ENCODE results near the gene GTF2IRD1.

Gene GTF2IRD1

DNA sequence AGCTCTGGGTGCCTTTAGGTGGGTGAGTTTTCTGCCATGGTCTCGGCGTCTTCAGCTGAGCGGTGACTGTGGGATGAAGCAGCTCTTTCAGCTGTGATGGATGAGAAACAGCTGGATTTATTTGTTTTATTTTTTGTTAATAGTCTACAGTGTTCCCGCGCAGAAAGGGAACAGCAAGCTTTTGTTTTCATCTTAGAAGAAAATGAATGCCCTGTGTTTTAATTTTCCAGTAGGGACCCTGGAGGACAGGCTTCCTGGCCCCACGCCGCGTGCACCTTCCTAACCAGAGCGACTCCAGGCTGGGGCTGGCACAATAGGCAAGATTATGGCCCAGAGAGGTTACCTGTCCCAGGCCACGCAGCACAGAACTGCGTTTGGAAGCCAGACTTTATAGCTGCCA is 57.6 kb downstream of the GTF2IRD1 start:
- Mint-ChIP-seq H3K4me3 (no peak overlapping the region), H3K27me3 (ENCODE audit: low read depth, poor library complexity) (peaks cover 3% of the 10 kb centered on the region), H3K36me3 (ENCODE audit: low read depth) (peaks cover 13% of the 10 kb centered on the region), H3K9me3 (no peaks in the 10 kb centered on the region), H3K4me1 (no peaks in the 10 kb centered on the region), H3K27ac (no peak overlapping the region)
- DNase-seq, result no peak
- TF ChIP-seq, protein P1, sequence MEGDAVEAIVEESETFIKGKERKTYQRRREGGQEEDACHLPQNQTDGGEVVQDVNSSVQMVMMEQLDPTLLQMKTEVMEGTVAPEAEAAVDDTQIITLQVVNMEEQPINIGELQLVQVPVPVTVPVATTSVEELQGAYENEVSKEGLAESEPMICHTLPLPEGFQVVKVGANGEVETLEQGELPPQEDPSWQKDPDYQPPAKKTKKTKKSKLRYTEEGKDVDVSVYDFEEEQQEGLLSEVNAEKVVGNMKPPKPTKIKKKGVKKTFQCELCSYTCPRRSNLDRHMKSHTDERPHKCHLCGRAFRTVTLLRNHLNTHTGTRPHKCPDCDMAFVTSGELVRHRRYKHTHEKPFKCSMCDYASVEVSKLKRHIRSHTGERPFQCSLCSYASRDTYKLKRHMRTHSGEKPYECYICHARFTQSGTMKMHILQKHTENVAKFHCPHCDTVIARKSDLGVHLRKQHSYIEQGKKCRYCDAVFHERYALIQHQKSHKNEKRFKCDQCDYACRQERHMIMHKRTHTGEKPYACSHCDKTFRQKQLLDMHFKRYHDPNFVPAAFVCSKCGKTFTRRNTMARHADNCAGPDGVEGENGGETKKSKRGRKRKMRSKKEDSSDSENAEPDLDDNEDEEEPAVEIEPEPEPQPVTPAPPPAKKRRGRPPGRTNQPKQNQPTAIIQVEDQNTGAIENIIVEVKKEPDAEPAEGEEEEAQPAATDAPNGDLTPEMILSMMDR (IDR thresholded peaks at IDR 0.05), result no peak

DNA sequence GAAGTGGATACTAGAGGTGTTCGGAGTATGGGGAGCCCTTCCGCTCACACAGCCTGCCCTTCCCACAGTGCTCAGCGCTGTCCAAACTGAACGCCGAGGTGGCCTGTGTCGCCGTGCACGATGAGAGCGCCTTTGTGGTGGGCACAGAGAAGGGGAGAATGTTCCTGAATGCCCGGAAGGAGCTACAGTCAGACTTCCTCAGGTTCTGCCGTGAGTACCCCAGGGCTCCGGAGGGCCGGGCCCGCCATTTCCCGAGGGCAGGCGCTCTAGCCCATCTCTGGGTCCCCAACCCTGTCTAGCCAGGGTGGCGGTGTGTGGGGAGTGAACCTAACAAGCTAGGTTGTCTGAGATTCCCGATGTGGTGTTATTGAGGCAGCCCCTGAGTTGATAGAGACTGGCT is 59.1 kb downstream of the GTF2IRD1 start:
- Mint-ChIP-seq H3K36me3 (ENCODE audit: low read depth) (peaks cover 25% of the 10 kb centered on the region), H3K27ac (no peak overlapping the region), H3K27me3 (ENCODE audit: low read depth, poor library complexity) (no peaks in the 10 kb centered on the region), H3K9me3 (no peaks in the 10 kb centered on the region), H3K4me1 (no peaks in the 10 kb centered on the region), H3K4me3 (no peak overlapping the region)
- TF ChIP-seq, protein P1 (IDR thresholded peaks at IDR 0.05), result no peak
- no peak for DNase-seq

DNA sequence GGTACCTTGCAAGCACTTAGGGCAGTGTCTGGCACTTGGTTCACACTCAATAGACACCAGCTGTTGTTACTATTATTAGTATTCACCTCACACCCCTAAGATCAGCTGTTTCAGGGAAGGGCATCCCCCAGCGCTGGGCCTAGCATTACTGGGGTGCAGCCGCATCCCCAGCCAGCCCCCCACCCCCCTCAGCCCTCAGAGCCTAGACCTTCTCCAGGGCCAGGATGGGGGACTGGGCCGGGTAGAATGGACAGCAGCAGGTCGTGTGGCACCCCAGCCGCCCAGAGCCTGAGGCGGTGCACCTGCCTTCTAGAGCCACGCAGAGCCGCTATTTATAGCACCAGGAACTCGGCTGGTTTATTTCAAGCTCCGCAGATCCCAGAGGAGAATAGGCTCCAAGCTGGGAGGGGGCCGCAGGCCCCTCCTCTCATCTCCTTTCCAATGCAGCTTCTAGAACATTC is 60.5 kb downstream of the GTF2IRD1 start:
- Mint-ChIP-seq H3K4me3 (no peak overlapping the region), H3K9me3 (peaks cover 4% of the 10 kb centered on the region), H3K4me1 (no peaks in the 10 kb centered on the region), H3K36me3 (ENCODE audit: low read depth) (peaks cover 31% of the 10 kb centered on the region), H3K27ac (no peak overlapping the region), H3K27me3 (ENCODE audit: low read depth, poor library complexity) (no peaks in the 10 kb centered on the region)
- TF ChIP-seq, protein P1 (IDR thresholded peaks at IDR 0.05), result no peak
- no peak for DNase-seq

DNA sequence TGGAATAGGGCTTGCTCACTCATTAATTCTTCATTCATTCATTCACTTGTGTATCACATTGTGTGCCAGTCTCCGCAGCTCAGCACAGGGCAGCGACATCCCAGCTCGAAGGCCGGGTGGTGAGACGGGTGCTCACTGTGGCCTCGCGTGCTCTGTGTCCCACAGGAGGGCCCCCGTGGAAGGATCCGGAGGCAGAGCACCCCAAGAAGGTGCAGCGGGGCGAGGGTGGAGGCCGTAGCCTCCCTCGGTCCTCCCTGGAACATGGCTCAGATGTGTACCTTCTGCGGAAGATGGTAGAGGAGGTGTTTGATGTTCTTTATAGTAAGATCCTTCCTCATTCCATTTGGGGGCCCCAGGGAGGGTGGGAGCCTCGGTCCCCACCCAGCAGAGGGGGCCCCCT is 61.6 kb downstream of the GTF2IRD1 start:
- no peaks in the 10 kb centered on the region for H3K4me1 Mint-ChIP-seq
- no peaks in the 10 kb centered on the region for H3K27me3 Mint-ChIP-seq (ENCODE audit: low read depth, poor library complexity)
- H3K36me3 Mint-ChIP-seq (ENCODE audit: low read depth), result peaks cover 43% of the 10 kb centered on the region
- H3K27ac Mint-ChIP-seq, result no peak overlapping the region
- TF ChIP-seq, protein P1 (IDR thresholded peaks at IDR 0.05), result no peak
- H3K9me3 Mint-ChIP-seq, result peaks cover 7% of the 10 kb centered on the region
- no peak for DNase-seq
- no peak overlapping the region for H3K4me3 Mint-ChIP-seq

DNA sequence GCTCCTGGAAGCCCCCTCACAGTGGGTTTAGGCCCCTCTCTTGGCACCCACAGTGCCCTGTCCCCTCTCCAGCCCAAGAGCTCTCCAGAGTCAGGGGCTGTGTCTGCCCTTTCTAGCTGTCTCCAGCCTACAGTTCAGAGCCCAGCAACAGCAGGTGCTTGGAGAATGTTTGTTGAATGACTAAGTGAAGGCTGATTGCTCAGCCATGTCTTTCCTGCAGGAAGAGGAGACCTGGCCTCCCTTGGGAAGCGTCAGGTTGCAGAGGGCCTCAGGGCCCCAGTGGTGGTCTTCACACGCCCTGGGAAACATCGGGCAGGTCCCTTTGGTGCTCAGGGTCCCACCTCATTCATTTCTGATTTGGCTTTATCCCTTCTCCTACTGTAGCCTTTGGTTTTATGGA is 62.5 kb downstream of the GTF2IRD1 start:
- H3K27ac Mint-ChIP-seq, result peak overlapping the region; percentile 20
- H3K36me3 Mint-ChIP-seq (ENCODE audit: low read depth), result peaks cover 52% of the 10 kb centered on the region
- H3K9me3 Mint-ChIP-seq, result peaks cover 14% of the 10 kb centered on the region
- no peak for DNase-seq
- no peaks in the 10 kb centered on the region for H3K4me1 Mint-ChIP-seq
- no peak overlapping the region for H3K4me3 Mint-ChIP-seq
- TF ChIP-seq, protein P1 (IDR thresholded peaks at IDR 0.05), result no peak
- peaks cover 1% of the 10 kb centered on the region for H3K27me3 Mint-ChIP-seq (ENCODE audit: low read depth, poor library complexity)

DNA sequence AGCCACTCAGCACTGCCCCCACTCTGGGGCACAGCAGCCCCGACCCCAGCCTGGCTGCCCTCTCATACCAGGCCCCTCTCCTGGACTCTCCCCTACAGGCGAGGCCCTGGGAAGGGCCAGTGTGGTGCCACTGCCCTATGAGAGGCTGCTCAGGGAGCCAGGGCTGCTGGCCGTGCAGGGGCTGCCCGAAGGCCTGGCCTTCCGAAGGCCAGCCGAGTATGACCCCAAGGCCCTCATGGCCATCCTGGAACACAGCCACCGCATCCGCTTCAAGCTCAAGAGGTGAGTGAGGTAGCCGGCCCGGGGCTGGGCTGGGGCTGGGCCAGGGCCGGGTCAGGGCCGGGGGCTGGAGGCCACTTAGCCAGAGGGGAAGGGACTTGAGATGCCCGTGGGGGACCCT is 64.3 kb downstream of the GTF2IRD1 start:
- no peak for DNase-seq
- Mint-ChIP-seq H3K27ac (no peak overlapping the region), H3K4me1 (no peaks in the 10 kb centered on the region), H3K36me3 (ENCODE audit: low read depth) (peaks cover 70% of the 10 kb centered on the region), H3K9me3 (peaks cover 17% of the 10 kb centered on the region), H3K27me3 (ENCODE audit: low read depth, poor library complexity) (peaks cover 3% of the 10 kb centered on the region), H3K4me3 (no peak overlapping the region)
- TF ChIP-seq, protein P1 (IDR thresholded peaks at IDR 0.05), result no peak

Data from nephron progenitor cell (in vitro differentiated cells).